GM18873 (cell line): ENCODE results near the gene MXD4.

Experiments
- ATAC-seq: cut with Tn5 transposase; IDR thresholded peaks from one replicate; pipeline ENCODE4 v1.9.1; 2021; ENCODE audit warnings: mild to moderate bottlenecking, moderate library complexity, moderate number of reproducible peaks; ENCODE audit not compliant: unreplicated experiment, low FRiP score

Gene MXD4

GRCh38 chr4:2292646-2293108, 30.8 kb upstream of the MXD4 start:
- no peak for ATAC-seq

- ATAC-seq = no peak
Measured at GRCh38 chr4:2291705-2292645, 30.1 kb upstream of the MXD4 start.

DNA sequence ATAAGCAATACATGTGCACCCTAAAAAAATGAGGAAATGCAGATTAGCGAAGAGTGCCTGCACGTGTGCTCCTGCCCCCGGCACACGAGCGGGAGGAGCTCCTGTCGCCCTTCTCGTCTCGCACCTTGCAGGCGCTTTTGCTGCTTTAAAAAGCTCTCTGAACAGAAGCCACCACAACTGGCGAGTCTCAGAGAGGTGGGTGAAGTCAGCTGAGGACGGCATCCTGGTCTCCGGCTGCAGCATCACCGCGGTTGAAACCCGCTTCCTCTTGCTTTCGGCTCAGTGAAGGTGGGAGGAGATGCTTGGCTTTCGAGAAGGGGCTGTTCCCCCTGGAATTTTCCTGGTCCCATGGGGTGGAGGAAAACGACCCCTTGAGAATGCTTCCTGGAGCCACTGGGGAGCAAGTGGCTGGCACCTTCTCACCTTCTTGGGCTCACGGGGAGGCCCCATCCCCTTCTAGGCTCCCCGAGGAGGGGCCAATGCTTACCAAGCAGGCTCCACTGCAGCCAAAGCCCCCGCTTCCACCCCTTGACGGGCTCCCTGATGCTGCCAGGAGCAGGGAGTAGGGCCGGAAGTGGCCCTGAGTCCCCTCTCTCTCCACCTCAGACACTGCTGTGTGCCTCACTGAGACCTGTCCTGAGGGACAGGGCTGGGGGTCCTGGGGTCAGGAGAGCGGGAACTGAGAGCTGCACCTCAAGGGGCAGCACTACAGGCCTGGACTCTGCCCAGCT, 29.2 kb upstream of the MXD4 start:
- ATAC-seq = no peak

DNA sequence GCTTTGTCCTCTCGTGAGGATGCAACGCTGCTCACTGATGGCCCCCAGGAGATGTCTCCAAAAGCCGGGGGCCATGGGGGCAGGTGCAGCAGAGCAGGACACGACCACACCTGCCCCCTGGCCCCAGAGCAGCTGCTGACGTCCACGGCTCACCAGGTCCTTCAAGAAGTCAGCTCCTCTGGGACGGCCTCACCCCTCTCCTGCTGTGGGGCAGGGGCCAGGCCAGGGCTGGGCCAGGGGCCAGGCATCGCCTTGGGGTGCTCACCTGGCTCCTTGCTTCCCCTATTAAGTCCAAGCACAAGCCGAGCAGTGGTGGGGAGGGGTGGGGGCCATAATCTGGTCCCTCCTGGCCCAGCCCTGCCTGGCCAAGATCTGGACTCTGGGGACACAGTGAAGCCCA, 28.6 kb upstream of the MXD4 start:
- no peak for ATAC-seq

DNA sequence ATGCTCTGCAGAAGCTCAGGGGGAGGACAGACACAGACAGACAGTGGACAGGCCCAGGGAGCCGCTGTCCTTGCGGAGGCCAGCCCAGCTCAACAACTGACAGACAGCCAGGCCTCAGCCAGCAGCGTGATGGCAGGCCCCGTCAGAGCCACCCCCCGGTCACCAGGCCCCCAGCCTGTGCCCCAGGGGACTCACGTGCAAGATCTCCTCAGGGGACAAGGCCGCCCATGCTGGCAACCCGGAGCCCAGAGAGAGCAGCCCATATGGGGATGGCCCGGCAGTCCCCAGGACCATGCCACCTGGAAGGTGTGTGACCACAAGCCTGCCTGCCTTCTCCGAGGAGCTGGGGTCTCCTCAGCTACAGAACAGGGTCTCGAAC, 28.0 kb upstream of the MXD4 start:
- ATAC-seq = no peak

DNA sequence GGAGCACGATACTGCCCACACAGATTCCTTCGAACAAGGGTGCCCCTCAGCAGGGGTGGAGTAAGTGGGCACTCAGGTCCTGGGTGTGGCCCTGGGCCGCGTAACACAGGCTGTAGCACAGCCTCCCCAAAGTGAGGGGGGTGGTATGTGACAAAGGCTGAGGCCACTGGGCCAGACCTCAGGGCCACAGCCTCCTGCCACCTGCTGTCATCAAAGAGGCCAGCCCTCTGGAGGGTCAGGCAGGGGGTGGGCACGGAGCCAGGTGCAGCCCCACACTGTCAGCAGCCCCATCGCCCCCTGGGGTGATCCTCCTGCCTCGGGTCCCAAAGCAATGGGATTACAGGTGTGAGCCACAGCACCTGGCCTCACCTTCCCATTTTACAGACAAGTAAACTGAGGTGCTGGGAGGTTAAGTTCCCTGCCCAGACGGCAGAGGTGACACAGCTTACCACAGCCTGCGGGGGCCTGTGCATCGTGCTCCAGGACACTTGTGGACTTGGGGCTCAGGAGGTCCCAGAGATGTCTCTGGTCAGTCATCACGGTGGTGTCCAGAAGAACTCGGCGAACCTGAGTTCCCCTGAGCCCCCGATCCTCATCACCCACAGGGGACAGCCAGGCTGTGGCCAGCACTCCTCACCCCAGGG, 27.5 kb upstream of the MXD4 start:
- no peak for ATAC-seq

DNA sequence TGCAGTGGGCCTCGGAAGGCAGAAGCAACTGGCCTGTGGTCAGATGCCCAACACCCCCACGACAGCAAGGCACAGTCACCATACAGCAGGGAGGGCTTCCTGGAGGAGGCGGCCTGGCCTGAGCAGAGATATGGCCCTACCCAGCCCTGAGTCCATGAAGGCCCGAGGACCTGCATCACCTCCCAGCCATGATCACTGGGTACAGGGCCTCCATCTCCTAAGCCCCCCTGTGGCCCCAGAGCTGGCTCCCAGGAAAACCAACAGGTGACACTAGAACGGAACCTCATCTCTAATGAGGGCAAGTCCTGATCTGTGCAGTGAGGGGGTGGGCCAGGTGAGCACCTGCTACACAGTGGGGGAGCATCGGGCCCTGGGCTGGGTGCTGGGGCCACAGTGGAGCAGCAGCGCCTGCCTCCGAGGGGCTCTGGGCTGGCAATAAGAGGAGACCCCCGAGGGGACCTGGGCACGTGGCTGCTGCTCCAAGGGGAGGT, 26.2 kb upstream of the MXD4 start:
- ATAC-seq = no peak

- no peak for ATAC-seq
Measured at GRCh38 chr4:2287594-2287915, 25.6 kb upstream of the MXD4 start.

DNA sequence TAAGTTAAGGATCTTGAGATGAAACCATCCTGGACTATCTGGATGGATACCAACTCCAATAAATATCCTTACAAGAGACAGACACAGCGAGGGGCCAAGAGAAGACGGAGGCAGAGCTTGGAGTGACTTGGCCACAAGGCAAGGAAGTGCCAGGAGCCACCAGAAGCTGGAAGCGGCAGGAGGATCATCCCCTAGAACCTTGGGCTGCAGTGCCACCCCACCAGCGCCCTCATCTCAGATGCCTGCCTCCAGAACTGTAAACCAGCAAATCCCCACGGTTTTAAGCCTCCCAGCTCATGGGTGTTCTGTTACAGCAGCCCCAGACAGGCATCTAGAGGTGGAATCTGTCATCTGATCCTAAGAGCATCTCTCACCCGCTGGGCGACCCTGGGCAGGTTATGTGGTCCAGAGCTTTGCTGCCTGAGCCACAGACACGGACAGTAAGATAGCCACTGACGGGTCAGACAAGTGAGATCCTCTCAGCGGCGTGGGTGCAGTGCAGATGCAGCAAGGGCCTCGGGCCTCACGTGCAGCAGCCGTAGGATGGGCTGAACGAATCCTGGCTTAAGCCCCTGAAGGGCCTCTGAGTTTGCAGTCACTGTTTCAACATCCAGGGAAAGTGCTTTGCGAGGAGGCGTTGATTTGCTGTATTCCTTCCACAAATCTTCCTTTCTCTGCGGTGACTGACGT, 25.1 kb upstream of the MXD4 start:
- ATAC-seq = no peak

DNA sequence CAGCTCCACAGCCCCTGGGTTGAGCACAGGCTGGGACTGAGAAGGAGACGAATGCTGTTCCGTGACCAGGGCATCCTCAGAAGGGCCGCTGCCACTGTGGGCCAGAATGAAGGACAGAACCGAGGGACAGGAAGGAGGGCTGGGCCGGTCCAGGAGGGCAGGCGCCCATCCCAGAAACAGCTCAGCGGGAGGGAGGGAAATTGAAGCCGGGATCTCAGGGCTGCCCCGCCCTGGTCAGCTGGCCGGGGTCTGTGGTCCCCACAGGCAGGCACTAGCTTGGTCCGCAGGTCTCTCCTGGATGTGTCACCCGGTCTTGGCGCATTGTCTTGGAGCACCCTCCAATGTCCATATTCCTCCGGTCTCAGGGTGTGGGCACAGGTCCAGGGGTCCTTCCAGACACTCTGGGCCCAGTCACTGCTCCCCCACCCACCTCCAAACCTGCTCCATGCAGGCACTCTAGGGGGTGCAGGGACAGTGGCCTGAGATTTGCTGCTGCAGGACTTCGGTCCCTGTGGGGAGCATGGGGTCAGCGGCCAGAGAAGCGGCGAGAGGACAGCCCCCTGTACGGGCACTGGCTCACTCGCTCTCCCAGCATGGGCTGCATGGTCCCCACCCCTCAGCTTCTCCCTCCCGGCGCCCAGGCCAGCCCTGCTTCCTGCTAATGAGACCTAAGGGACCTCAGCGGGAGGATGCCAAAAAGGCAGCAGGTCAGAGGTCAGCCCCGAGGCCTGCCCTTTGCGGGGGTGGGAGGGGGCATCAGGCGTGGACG, 23.9 kb upstream of the MXD4 start:
- ATAC-seq = no peak

DNA sequence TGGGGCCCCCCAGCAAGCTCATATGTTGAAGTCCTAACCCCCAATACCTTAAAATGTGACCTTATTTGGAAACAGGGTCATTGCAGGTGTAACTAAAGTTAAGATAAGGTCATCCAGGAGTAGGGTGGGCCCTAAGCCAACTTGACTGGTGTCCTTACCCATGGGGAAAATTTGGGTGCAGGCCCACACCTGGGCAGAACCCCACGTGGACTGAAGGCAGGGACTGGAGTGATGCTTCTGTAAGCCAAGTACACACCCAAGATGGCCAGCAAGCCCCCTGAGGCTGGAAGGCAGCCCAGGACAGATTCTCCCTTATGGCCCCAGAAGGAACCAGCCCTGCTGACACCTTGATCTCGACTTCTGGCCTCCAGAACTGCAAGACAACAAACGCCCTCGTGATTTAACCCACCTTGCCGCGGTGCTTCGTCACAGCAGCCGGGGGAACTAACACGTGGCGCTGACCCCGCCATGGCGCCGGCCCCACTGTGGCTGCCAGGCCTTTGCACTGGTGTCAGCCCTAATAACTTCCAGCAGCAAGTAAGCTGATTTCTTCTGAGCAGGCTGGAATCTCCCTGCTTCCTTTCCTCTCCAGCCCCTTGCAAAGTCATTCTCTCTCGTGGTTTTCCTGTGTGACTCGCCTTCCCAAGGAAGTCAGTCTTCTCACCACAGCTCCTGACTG, 23.2 kb upstream of the MXD4 start:
- ATAC-seq = no peak

- no peak for ATAC-seq
Measured at GRCh38 chr4:2284161-2284933, 22.4 kb upstream of the MXD4 start.

DNA sequence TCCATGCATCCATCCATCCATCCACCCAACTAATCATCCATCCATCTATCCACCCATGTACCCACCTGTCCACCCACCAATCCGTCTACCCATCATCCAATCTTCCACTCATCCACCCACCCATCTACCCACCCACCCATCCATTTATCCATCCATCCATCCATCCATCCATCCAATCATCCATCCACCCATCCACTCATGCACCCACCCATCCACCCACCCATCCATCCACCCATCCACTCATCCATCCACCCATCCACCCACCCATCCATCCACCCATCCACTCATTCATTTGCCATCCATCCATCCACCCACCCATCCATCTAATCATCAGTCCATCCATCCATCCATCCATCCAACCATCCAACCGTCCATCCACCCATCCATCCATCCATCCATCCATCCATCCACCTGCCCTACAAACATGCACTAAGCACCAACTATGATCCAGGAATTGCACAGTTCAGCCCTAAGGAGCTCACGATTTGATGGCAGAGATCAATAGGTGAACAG, 21.3 kb upstream of the MXD4 start:
- ATAC-seq = no peak

GRCh38 chr4:2281575-2282343, 19.9 kb upstream of the MXD4 start:
- ATAC-seq = peak; percentile 80

- ATAC-seq = no peak
Measured at GRCh38 chr4:2280531-2281300, 18.8 kb upstream of the MXD4 start.

GRCh38 chr4:2277956-2278355, 16.0 kb upstream of the MXD4 start:
- no peak for ATAC-seq
